ENCODE results near the gene MBD4. TPM values are rescaled to one million over a fixed set of nuclear protein-coding genes. Genes with fewer than 3 reads are reported as not detected.

Gene MBD4
- total RNA-seq, 1 experiment from 2014 or later: 25.1 TPM

GRCh38 chr3:129449279-129450115, 9.7 kb upstream of the MBD4 start:
- no peaks in the 10 kb centered on the region; the same call in 1 of the 2 replicates for H3K36me3 ChIP-seq (replicated peaks; ENCODE audit: control insufficient read depth, insufficient read depth, low read length)
- H3K4me3 ChIP-seq (ENCODE audit: insufficient read depth, low read depth, low read length): no peak overlapping the region
- DNase-seq: no peak
- no peaks in the 10 kb centered on the region for H3K27me3 ChIP-seq (ENCODE audit: control insufficient read depth, insufficient read depth, low read length)

- H3K27me3 ChIP-seq (ENCODE audit: control insufficient read depth, insufficient read depth, low read length): no peaks in the 10 kb centered on the region
- H3K4me3 ChIP-seq (ENCODE audit: insufficient read depth, low read depth, low read length): no peak overlapping the region
- H3K36me3 ChIP-seq (replicated peaks; ENCODE audit: control insufficient read depth, insufficient read depth, low read length): no peaks in the 10 kb centered on the region; the same call in 1 of the 2 replicates
- DNase-seq: no peak
These were observed 8.6 kb upstream of the MBD4 start for GRCh38 chr3:129448186-129448895.

GRCh38 chr3:129446926-129447325, 7.2 kb upstream of the MBD4 start:
- no peak for DNase-seq
- H3K36me3 ChIP-seq (replicated peaks; ENCODE audit: control insufficient read depth, insufficient read depth, low read length): no peaks in the 10 kb centered on the region
- H3K4me3 ChIP-seq (ENCODE audit: insufficient read depth, low read depth, low read length): no peak overlapping the region
- H3K27me3 ChIP-seq (ENCODE audit: control insufficient read depth, insufficient read depth, low read length): no peaks in the 10 kb centered on the region

DNA sequence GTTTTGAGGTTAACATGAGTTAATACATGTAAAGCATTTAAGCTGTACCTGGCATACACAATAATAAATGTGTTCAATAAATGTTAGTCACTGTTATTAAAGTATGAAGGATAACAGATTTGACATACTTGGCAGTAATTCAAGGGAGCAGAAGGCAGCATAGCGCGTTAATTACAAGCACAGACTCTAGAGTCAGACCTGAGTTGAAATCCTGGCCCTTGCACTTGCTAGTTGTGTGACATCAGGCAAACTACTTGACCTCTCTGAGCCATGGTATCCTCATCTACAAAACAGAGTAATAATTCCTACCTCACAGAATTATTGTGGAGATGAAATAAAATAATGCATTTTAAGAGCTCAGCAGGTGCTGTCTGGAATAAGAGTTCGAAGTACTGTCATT, 5.7 kb upstream of the MBD4 start:
- Histone ChIP-seq H3K27me3 (ENCODE audit: control insufficient read depth, insufficient read depth, low read length) (no peaks in the 10 kb centered on the region), H3K36me3 (replicated peaks; ENCODE audit: control insufficient read depth, insufficient read depth, low read length) (no peaks in the 10 kb centered on the region), H3K4me3 (ENCODE audit: insufficient read depth, low read depth, low read length) (no peak overlapping the region)
- DNase-seq: no peak

DNA sequence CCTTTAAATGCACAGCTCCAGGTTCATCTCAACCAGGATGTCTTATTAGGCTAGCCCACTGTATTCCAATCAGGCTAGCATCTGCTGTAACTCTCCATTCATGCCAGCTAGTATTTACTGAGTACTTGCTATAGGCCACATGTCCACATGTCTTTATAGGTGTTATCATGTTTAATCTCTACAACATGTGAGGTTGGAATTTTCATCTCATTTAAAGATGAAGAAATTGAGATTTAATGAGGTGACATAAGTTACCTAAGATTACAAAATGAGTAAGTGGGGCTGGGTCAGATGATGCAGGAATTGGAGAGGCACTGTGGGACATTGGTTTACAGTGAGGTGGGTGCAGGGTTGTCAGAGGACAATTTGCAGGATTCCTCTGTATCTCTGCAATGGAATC, 3.2 kb upstream of the MBD4 start:
- Histone ChIP-seq H3K36me3 (replicated peaks; ENCODE audit: control insufficient read depth, insufficient read depth, low read length) (no peaks in the 10 kb centered on the region; the same call in none of the 2 replicates), H3K4me3 (ENCODE audit: insufficient read depth, low read depth, low read length) (no peak overlapping the region), H3K27me3 (ENCODE audit: control insufficient read depth, insufficient read depth, low read length) (no peaks in the 10 kb centered on the region)
- no peak for DNase-seq

DNA sequence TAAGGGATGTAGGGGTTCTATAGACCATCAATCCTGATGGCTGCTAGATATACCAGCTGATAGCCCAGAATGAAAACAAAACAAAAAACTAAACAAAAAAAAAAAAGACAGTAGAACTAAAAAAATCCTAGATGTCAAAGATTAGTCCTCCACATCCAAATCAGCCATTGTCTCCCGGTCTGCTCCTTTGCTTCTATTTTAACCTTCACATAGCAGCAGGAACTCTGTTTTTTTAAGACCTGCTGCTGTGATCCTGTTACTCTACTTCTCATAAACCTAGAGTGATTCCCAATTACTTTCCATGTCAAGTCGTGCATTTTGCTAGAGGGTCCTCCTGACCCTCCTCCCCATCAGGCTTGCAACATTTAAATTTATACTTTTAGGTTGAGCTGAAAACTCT, 2.7 kb upstream of the MBD4 start:
- no peak for DNase-seq
- Histone ChIP-seq H3K36me3 (replicated peaks; ENCODE audit: control insufficient read depth, insufficient read depth, low read length) (peaks cover 5% of the 10 kb centered on the region), H3K4me3 (ENCODE audit: insufficient read depth, low read depth, low read length) (no peak overlapping the region)

DNA sequence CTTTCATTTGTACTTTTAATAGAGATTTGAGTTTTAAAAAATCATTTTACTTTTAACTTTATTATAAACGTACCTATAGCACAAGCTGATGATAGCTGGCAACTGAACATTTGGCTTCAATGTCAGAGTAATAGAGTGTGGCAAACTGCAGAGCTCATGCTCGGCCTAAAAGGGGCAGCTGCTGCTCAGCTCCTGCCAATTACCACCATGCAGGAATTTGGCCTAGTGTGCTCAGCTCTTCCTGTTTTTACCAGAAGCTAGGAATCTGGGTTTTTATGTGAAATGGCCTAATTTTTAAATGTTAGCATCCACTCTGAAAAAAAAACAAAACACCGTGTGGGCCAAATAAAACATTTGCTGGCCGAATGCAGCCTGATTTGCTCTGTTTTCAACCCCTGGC, 2.0 kb upstream of the MBD4 start:
- peak; percentile 21 for DNase-seq
- Histone ChIP-seq H3K27me3 (ENCODE audit: control insufficient read depth, insufficient read depth, low read length) (no peaks in the 10 kb centered on the region), H3K4me3 (ENCODE audit: insufficient read depth, low read depth, low read length) (no peak overlapping the region), H3K36me3 (replicated peaks; ENCODE audit: control insufficient read depth, insufficient read depth, low read length) (peaks cover 9% of the 10 kb centered on the region)

More for the DNA sequence above, 2.7 kb upstream of the MBD4 start:
- H3K27me3 ChIP-seq (ENCODE audit: control insufficient read depth, insufficient read depth, low read length): no peaks in the 10 kb centered on the region

GRCh38 chr3:129441215-129441614, 1.5 kb upstream of the MBD4 start:
- no peaks in the 10 kb centered on the region for H3K27me3 ChIP-seq (ENCODE audit: control insufficient read depth, insufficient read depth, low read length)
- H3K36me3 ChIP-seq (replicated peaks; ENCODE audit: control insufficient read depth, insufficient read depth, low read length): peaks cover 12% of the 10 kb centered on the region
- DNase-seq: no peak
- H3K4me3 ChIP-seq (ENCODE audit: insufficient read depth, low read depth, low read length): no peak overlapping the region

DNA sequence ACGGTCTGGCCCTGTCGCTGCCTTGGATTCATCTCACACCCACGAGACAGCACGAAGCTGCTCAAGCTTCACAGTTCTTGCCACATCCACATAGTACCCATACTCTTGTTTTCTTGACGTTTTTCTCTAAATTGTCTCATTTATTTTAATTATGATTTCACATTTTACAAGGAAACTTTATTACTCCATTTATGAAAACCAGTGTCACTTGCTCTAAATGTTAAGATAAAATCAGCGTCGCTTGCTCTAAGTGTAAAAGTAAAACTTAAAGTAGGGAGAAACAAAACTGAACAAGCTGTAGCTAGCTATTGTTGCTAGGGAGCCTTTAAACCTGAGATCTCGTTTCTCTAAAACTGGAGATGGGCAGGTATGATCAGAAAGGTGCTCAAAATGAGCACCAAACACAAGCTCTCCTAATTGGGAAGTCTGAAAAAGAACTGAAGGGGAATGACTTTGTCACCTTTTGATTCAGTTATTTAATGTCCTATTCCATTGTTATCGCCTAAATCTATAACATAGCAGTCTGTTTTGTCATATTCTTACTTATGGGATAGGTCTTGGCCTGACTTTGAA, 956 bp upstream of the MBD4 start:
- H3K4me3 ChIP-seq (ENCODE audit: insufficient read depth, low read depth, low read length): peak overlapping the region; percentile 74
- peaks cover 15% of the 10 kb centered on the region for H3K36me3 ChIP-seq (replicated peaks; ENCODE audit: control insufficient read depth, insufficient read depth, low read length)
- no peaks in the 10 kb centered on the region for H3K27me3 ChIP-seq (ENCODE audit: control insufficient read depth, insufficient read depth, low read length)
- peak; percentile 28 for DNase-seq

- Histone ChIP-seq H3K36me3 (replicated peaks; ENCODE audit: control insufficient read depth, insufficient read depth, low read length) (peaks cover 15% of the 10 kb centered on the region), H3K4me3 (ENCODE audit: insufficient read depth, low read depth, low read length) (peak overlapping the region; percentile 74), H3K27me3 (ENCODE audit: control insufficient read depth, insufficient read depth, low read length) (no peaks in the 10 kb centered on the region)
- DNase-seq: peak; percentile 66
These were observed 427 bp downstream of the MBD4 start for GRCh38 chr3:129439226-129439816.

DNA sequence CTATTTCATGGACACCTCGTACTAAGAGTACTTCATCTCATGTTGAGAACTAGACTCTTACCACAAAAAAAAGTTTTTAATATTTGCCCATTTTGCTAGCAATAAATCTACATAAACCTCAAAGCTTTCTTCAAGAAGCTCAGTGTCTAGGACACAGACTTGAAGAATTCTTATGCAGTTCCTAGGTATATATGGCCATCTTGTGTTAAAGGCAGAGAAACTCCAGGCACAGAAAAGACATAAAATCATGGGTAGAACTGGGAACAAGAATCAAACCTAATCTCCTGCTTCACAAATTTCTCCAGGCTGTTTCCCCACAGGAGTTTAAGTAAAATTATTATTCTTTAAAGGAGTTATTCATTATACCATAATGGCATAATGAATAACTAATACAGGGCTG, 4.4 kb downstream of the MBD4 start:
- no peak overlapping the region for H3K4me3 ChIP-seq (ENCODE audit: insufficient read depth, low read depth, low read length)
- no peak for DNase-seq
- no peaks in the 10 kb centered on the region for H3K27me3 ChIP-seq (ENCODE audit: control insufficient read depth, insufficient read depth, low read length)
- H3K36me3 ChIP-seq (replicated peaks; ENCODE audit: control insufficient read depth, insufficient read depth, low read length): peaks cover 39% of the 10 kb centered on the region

DNA sequence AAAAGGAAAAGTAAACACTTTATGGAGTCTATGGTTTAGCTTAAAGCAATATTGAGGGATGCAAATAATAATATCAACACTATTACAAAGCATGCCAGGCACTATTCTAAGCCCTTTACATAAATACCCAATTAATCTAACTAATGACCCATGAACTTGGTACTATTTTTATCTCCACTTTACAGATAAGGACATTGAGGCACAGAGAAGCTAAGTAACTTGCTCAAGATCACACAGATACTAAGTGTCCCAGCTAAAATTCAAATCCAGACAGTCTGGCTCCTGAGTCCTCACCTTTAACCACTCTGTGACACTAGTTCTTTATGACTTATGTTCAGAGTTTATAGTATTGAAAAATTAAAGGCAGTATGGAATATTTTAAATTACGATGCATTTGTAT, 5.6 kb downstream of the MBD4 start:
- Histone ChIP-seq H3K4me3 (ENCODE audit: insufficient read depth, low read depth, low read length) (no peak overlapping the region), H3K27me3 (ENCODE audit: control insufficient read depth, insufficient read depth, low read length) (no peaks in the 10 kb centered on the region), H3K36me3 (replicated peaks; ENCODE audit: control insufficient read depth, insufficient read depth, low read length) (peaks cover 39% of the 10 kb centered on the region)
- DNase-seq: no peak

GRCh38 chr3:129433565-129433964, 6.2 kb downstream of the MBD4 start:
- no peak for DNase-seq
- H3K36me3 ChIP-seq (replicated peaks; ENCODE audit: control insufficient read depth, insufficient read depth, low read length): peaks cover 39% of the 10 kb centered on the region
- H3K27me3 ChIP-seq (ENCODE audit: control insufficient read depth, insufficient read depth, low read length): no peaks in the 10 kb centered on the region
- no peak overlapping the region for H3K4me3 ChIP-seq (ENCODE audit: insufficient read depth, low read depth, low read length)

DNA sequence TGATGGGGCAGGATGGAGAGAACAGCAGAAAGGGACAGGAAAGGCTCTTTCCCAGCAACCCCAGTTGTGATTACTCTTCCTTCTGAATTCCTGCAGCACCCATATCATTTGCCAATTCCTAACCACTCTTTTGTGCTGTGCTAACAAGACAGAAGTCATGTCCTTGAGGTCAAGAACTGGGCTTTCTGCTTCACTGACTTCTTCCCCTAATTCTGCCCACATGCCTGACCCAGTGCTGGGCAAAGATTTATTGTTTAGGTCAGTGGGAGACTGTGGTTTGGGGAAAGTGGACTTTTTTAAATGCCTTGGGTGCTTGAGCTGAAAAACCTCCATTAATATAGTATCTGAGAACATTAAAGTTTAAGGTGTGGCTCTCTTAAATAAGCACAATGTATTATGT, 7.1 kb downstream of the MBD4 start:
- peaks cover 36% of the 10 kb centered on the region for H3K36me3 ChIP-seq (replicated peaks; ENCODE audit: control insufficient read depth, insufficient read depth, low read length)
- peaks cover 5% of the 10 kb centered on the region for H3K27me3 ChIP-seq (ENCODE audit: control insufficient read depth, insufficient read depth, low read length)
- DNase-seq: no peak
- H3K4me3 ChIP-seq (ENCODE audit: insufficient read depth, low read depth, low read length): no peak overlapping the region
